Daoy (cell line): ENCODE data around the gene CYP2W1. TPM values are rescaled to one million over a fixed set of nuclear protein-coding genes. Genes with fewer than 3 reads are reported as not detected.
"Not testable (repeated sequence)": the region's sequence is repeated elsewhere in the genome, so short reads cannot be mapped to it uniquely, and the experiment has no call there.

Experiments
- DNase-seq: peaks from one replicate; pipeline ENCODE4 v3.0.0-alpha.2; 2015; ENCODE audit warnings: low read depth
- total RNA-seq: library from RNA; depleted of rRNA; stranded (reverse); fragments of >200 nt; shearing (Covaris generic); gene quantifications from 2 replicates; pipeline ENCODE4 v1.2.3, GENCODE V29; 2014

The CYP2W1 gene
- total RNA-seq, 1 experiment from 2014 or later, result not detected

GRCh38 chr7:951881-952547 is 31.0 kb upstream of the CYP2W1 start:
- no peak for DNase-seq

- DNase-seq, result no peak
These were observed 30.2 kb upstream of the CYP2W1 start for GRCh38 chr7:952548-953441.

- no peak for DNase-seq
These were observed 29.2 kb upstream of the CYP2W1 start for GRCh38 chr7:953547-954327.

- DNase-seq, result peak; percentile 66
These were observed 28.4 kb upstream of the CYP2W1 start, which contains the start of gene ADAP1 for GRCh38 chr7:954330-955238. TSS of gene ADAP1 (minus strand) at chr7:954680. CDS start at chr7:954477, 203 bp downstream.

- no peak for DNase-seq
These were observed 26.9 kb upstream of the CYP2W1 start for GRCh38 chr7:956031-956430.

- DNase-seq, result no peak
These were observed 25.4 kb upstream of the CYP2W1 start for GRCh38 chr7:957418-958220.

- no peak for DNase-seq
These were observed 24.5 kb upstream of the CYP2W1 start for GRCh38 chr7:958221-959200.

- no peak for DNase-seq
These were observed 23.7 kb upstream of the CYP2W1 start for GRCh38 chr7:959271-959670.

GRCh38 chr7:959740-960139 is 23.2 kb upstream of the CYP2W1 start:
- not testable (repeated sequence) for DNase-seq

GRCh38 chr7:960269-960871 is 22.6 kb upstream of the CYP2W1 start:
- no peak for DNase-seq

GRCh38 chr7:960972-961371 is 22.0 kb upstream of the CYP2W1 start:
- not testable (repeated sequence) for DNase-seq

- no peak for DNase-seq
These were observed 21.2 kb upstream of the CYP2W1 start for GRCh38 chr7:961546-962400.

- DNase-seq, result no peak
These were observed 20.4 kb upstream of the CYP2W1 start for GRCh38 chr7:962401-963081.

- no peak for DNase-seq
These were observed 19.5 kb upstream of the CYP2W1 start for GRCh38 chr7:963236-964078.

GRCh38 chr7:964401-965231 is 18.4 kb upstream of the CYP2W1 start:
- peak; percentile 72 for DNase-seq
